ENCODE measurements around the gene RNF220.

GRCh38 chr1:44628962-44629756 is 224.1 kb downstream of the RNF220 start:
- TF ChIP-seq POLR2A (IDR thresholded peaks at IDR 0.05): no peak
- TF ChIP-seq POLR2AphosphoS5 (IDR thresholded peaks at IDR 0.05): no peak
- no peak for TF ChIP-seq EP300 (IDR thresholded peaks at IDR 0.05)
